ENCODE data around the gene PRELID2.

PRELID2 gene

GRCh38 chr5:145812877-145813276 lies 22.3 kb downstream of the PRELID2 start:
- H3K9me2 ChIP-seq (replicated peaks; ENCODE audit: low read depth, low read length): no peaks in the 10 kb centered on the region
- no peaks in the 10 kb centered on the region for H3K9me3 ChIP-seq (ENCODE audit: insufficient read depth, low read depth, low read length)
- H4K20me1 ChIP-seq (ENCODE audit: insufficient read depth, low read length, poor library complexity, severe bottlenecking): no peaks in the 10 kb centered on the region
- no peaks in the 10 kb centered on the region for H3K4me1 ChIP-seq (ENCODE audit: insufficient read depth, low read length, poor library complexity, severe bottlenecking)
- H3K9ac ChIP-seq (ENCODE audit: low read depth, low read length, poor library complexity, severe bottlenecking): no peak overlapping the region
- TF ChIP-seq, protein P1, sequence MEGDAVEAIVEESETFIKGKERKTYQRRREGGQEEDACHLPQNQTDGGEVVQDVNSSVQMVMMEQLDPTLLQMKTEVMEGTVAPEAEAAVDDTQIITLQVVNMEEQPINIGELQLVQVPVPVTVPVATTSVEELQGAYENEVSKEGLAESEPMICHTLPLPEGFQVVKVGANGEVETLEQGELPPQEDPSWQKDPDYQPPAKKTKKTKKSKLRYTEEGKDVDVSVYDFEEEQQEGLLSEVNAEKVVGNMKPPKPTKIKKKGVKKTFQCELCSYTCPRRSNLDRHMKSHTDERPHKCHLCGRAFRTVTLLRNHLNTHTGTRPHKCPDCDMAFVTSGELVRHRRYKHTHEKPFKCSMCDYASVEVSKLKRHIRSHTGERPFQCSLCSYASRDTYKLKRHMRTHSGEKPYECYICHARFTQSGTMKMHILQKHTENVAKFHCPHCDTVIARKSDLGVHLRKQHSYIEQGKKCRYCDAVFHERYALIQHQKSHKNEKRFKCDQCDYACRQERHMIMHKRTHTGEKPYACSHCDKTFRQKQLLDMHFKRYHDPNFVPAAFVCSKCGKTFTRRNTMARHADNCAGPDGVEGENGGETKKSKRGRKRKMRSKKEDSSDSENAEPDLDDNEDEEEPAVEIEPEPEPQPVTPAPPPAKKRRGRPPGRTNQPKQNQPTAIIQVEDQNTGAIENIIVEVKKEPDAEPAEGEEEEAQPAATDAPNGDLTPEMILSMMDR (conservative IDR thresholded peaks at IDR 0.05; ENCODE audit: low read length): no peak
- no peak for TF ChIP-seq EZH2phosphoT487 (IDR thresholded peaks at IDR 0.05; ENCODE audit: borderline replicate concordance)
- H3K27me3 ChIP-seq (ENCODE audit: insufficient read depth, low read length, poor library complexity, severe bottlenecking): no peaks in the 10 kb centered on the region
- H3F3A ChIP-seq (ENCODE audit: low read depth): no peaks in the 10 kb centered on the region
- H3K4me3 ChIP-seq (ENCODE audit: low read length, poor library complexity, severe bottlenecking): no peak overlapping the region
- peaks cover 64% of the 10 kb centered on the region; the same call in 1 of the 2 replicates for H3K36me3 ChIP-seq (ENCODE audit: insufficient read depth, low read length)
- H2AFZ ChIP-seq (ENCODE audit: low read length): no peak overlapping the region
- H3K4me2 ChIP-seq (ENCODE audit: low read depth, low read length, poor library complexity, severe bottlenecking): no peak overlapping the region
- no peaks in the 10 kb centered on the region for H3K79me2 ChIP-seq (ENCODE audit: insufficient read depth, low read length)

- H4K20me1 ChIP-seq (ENCODE audit: insufficient read depth, low read length, poor library complexity, severe bottlenecking): no peaks in the 10 kb centered on the region
- no peaks in the 10 kb centered on the region for H3F3A ChIP-seq (ENCODE audit: low read depth)
- H3K9me3 ChIP-seq (ENCODE audit: insufficient read depth, low read depth, low read length): no peaks in the 10 kb centered on the region
- no peaks in the 10 kb centered on the region for H3K4me1 ChIP-seq (ENCODE audit: insufficient read depth, low read length, poor library complexity, severe bottlenecking)
- no peak for TF ChIP-seq EZH2phosphoT487 (IDR thresholded peaks at IDR 0.05; ENCODE audit: borderline replicate concordance)
- TF ChIP-seq, protein P1 (conservative IDR thresholded peaks at IDR 0.05; ENCODE audit: low read length): peak; percentile 58
- no peak overlapping the region for H3K9ac ChIP-seq (ENCODE audit: low read depth, low read length, poor library complexity, severe bottlenecking)
- no peak overlapping the region for H3K4me3 ChIP-seq (ENCODE audit: low read length, poor library complexity, severe bottlenecking)
- no peak overlapping the region for H2AFZ ChIP-seq (ENCODE audit: low read length)
- no peaks in the 10 kb centered on the region for H3K27me3 ChIP-seq (ENCODE audit: insufficient read depth, low read length, poor library complexity, severe bottlenecking)
- H3K4me2 ChIP-seq (ENCODE audit: low read depth, low read length, poor library complexity, severe bottlenecking): no peak overlapping the region
- H3K36me3 ChIP-seq (ENCODE audit: insufficient read depth, low read length): peaks cover 61% of the 10 kb centered on the region; the same call in 1 of the 2 replicates
- H3K79me2 ChIP-seq (ENCODE audit: insufficient read depth, low read length): no peaks in the 10 kb centered on the region
- no peaks in the 10 kb centered on the region for H3K9me2 ChIP-seq (replicated peaks; ENCODE audit: low read depth, low read length)
Measured at GRCh38 chr5:145811834-145812625, 23.1 kb downstream of the PRELID2 start.

GRCh38 chr5:145806923-145807322 lies 28.2 kb downstream of the PRELID2 start:
- Histone ChIP-seq H3K36me3 (ENCODE audit: insufficient read depth, low read length) (peaks cover 49% of the 10 kb centered on the region; the same call in 1 of the 2 replicates), H3K9ac (ENCODE audit: low read depth, low read length, poor library complexity, severe bottlenecking) (no peak overlapping the region), H2AFZ (ENCODE audit: low read length) (no peak overlapping the region), H4K20me1 (ENCODE audit: insufficient read depth, low read length, poor library complexity, severe bottlenecking) (no peaks in the 10 kb centered on the region), H3K9me3 (ENCODE audit: insufficient read depth, low read depth, low read length) (no peaks in the 10 kb centered on the region), H3K9me2 (replicated peaks; ENCODE audit: low read depth, low read length) (no peaks in the 10 kb centered on the region), H3K4me2 (ENCODE audit: low read depth, low read length, poor library complexity, severe bottlenecking) (no peak overlapping the region), H3K4me1 (ENCODE audit: insufficient read depth, low read length, poor library complexity, severe bottlenecking) (no peaks in the 10 kb centered on the region), H3K79me2 (ENCODE audit: insufficient read depth, low read length) (no peaks in the 10 kb centered on the region), H3K27me3 (ENCODE audit: insufficient read depth, low read length, poor library complexity, severe bottlenecking) (no peaks in the 10 kb centered on the region), H3F3A (ENCODE audit: low read depth) (no peaks in the 10 kb centered on the region), H3K4me3 (ENCODE audit: low read length, poor library complexity, severe bottlenecking) (no peak overlapping the region)
- TF ChIP-seq, protein P1 (conservative IDR thresholded peaks at IDR 0.05; ENCODE audit: low read length): no peak
- TF ChIP-seq EZH2phosphoT487 (IDR thresholded peaks at IDR 0.05; ENCODE audit: borderline replicate concordance): no peak
